ENCODE data around the gene SDC4. TPM values are rescaled to one million over a fixed set of nuclear protein-coding genes. Genes with fewer than 3 reads are reported as not detected.

Gene SDC4
- total and polyA plus RNA-seq, 8 donors = 27.4 to 343 (median 80.1) TPM

GRCh38 chr20:45359406-45360148 is 11.4 kb upstream of the SDC4 start:
- peaks cover 0 to under 1% (median 0%) of the 10 kb centered on the region in 4 donors for H3K36me3 ChIP-seq
- no peaks in the 10 kb centered on the region for H3K27me3 ChIP-seq
- H3K27ac ChIP-seq = peak overlapping the region; percentile 62 to 97 (median 95)
- H3K4me3 ChIP-seq = no peak overlapping the region
- TF ChIP-seq CTCF (IDR thresholded peaks at IDR 0.05) = no peak
- TF ChIP-seq POLR2AphosphoS5 (IDR thresholded peaks at IDR 0.05) = no peak
- no peak for TF ChIP-seq EP300 (IDR thresholded peaks at IDR 0.05)
- no peak for TF ChIP-seq POLR2A (IDR thresholded peaks at IDR 0.05)
- peak in 1 of 2 donors; percentile 53 for DNase-seq
- no peaks in the 10 kb centered on the region for H3K9me3 ChIP-seq
- intact Hi-C loops (cut with DNase I; ENCODE audit: low total_unique reads) = no loop called here
- H3K4me1 ChIP-seq = peaks cover 52 to 74% (median 62%) of the 10 kb centered on the region in 4 donors
- WGBS, 5 donors = 51 to 54% (median 53%) methylated on average over 9 of the region's 9 CpGs

- WGBS, 5 donors = 64 to 76% (median 73%) methylated on average over 7 of the region's 7 CpGs
- Histone ChIP-seq H3K27me3 (no peaks in the 10 kb centered on the region), H3K9me3 (no peaks in the 10 kb centered on the region), H3K27ac (peak overlapping the region; percentile 7 to 97 (median 95)), H3K4me3 (no peak overlapping the region), H3K36me3 (no peaks in the 10 kb centered on the region), H3K4me1 (peaks cover 50 to 69% (median 58%) of the 10 kb centered on the region in 4 donors)
- intact Hi-C loops (cut with DNase I; ENCODE audit: low total_unique reads) = no loop called here
- TF ChIP-seq CTCF (IDR thresholded peaks at IDR 0.05) (no peak), POLR2A (IDR thresholded peaks at IDR 0.05) (no peak), POLR2AphosphoS5 (IDR thresholded peaks at IDR 0.05) (peak; percentile 23 to 65 (median 51)), EP300 (IDR thresholded peaks at IDR 0.05) (peak; percentile 96)
- DNase-seq = peak in 1 of 2 donors; percentile 44
Observed at GRCh38 chr20:45359069-45359405, 10.8 kb upstream of the SDC4 start.

- Histone ChIP-seq H3K9me3 (no peaks in the 10 kb centered on the region), H3K27me3 (no peaks in the 10 kb centered on the region), H3K36me3 (no peaks in the 10 kb centered on the region), H3K4me3 (no peak overlapping the region), H3K4me1 (peaks cover 45 to 63% (median 52%) of the 10 kb centered on the region in 4 donors), H3K27ac (peak overlapping the region; percentile 7 to 97 (median 95))
- WGBS, 5 donors = 24 to 50% (median 39%) methylated on average over 10 of the region's 10 CpGs
- DNase-seq = peak in 1 of 2 donors; percentile 58
- intact Hi-C loops (cut with DNase I; ENCODE audit: low total_unique reads) = no loop called here
- no peak for TF ChIP-seq CTCF (IDR thresholded peaks at IDR 0.05)
- peak; percentile 44 for TF ChIP-seq EP300 (IDR thresholded peaks at IDR 0.05)
- TF ChIP-seq POLR2A (IDR thresholded peaks at IDR 0.05) = no peak
- TF ChIP-seq POLR2AphosphoS5 (IDR thresholded peaks at IDR 0.05) = peak; percentile 46 to 98 (median 88)
Observed at GRCh38 chr20:45358282-45359068, 10.3 kb upstream of the SDC4 start.

- H3K27ac ChIP-seq = peak overlapping the region in 4 of 5 donors; percentile 50 to 95 (median 60)
- H3K4me3 ChIP-seq = no peak overlapping the region
- no peaks in the 10 kb centered on the region for H3K27me3 ChIP-seq
- intact Hi-C loops (cut with DNase I; ENCODE audit: low total_unique reads) = no loop called here
- WGBS, 5 donors = 55 to 83% (median 76%) methylated on average over 5 of the region's 5 CpGs
- H3K4me1 ChIP-seq = peaks cover 27 to 42% (median 35%) of the 10 kb centered on the region in 4 donors
- TF ChIP-seq POLR2A (IDR thresholded peaks at IDR 0.05) = no peak
- TF ChIP-seq CTCF (IDR thresholded peaks at IDR 0.05) = no peak
- peak in 1 of 3 donors; percentile 53 for TF ChIP-seq POLR2AphosphoS5 (IDR thresholded peaks at IDR 0.05)
- H3K9me3 ChIP-seq = no peaks in the 10 kb centered on the region
- H3K36me3 ChIP-seq = no peaks in the 10 kb centered on the region
- no peak for DNase-seq
Observed at GRCh38 chr20:45355209-45356084, 7.2 kb upstream of the SDC4 start.

Data from stomach (tissue), 9 donors.